Measurements from ENCODE around the gene TTC32. TPM values are rescaled to one million over a fixed set of nuclear protein-coding genes. Genes with fewer than 3 reads are reported as not detected.
"Not testable (repeated sequence)": the region's sequence is repeated elsewhere in the genome, so short reads cannot be mapped to it uniquely, and the experiment has no call there.

The TTC32 gene
- polyA plus RNA-seq, 1 experiment = 6.6 TPM

- no peaks in the 10 kb centered on the region for H3K9me3 ChIP-seq (ENCODE audit: control insufficient read depth, insufficient read depth, low read length)
- DNase-seq (ENCODE audit: low read depth, low spot score) = no peak
- TF ChIP-seq, protein P1, sequence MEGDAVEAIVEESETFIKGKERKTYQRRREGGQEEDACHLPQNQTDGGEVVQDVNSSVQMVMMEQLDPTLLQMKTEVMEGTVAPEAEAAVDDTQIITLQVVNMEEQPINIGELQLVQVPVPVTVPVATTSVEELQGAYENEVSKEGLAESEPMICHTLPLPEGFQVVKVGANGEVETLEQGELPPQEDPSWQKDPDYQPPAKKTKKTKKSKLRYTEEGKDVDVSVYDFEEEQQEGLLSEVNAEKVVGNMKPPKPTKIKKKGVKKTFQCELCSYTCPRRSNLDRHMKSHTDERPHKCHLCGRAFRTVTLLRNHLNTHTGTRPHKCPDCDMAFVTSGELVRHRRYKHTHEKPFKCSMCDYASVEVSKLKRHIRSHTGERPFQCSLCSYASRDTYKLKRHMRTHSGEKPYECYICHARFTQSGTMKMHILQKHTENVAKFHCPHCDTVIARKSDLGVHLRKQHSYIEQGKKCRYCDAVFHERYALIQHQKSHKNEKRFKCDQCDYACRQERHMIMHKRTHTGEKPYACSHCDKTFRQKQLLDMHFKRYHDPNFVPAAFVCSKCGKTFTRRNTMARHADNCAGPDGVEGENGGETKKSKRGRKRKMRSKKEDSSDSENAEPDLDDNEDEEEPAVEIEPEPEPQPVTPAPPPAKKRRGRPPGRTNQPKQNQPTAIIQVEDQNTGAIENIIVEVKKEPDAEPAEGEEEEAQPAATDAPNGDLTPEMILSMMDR (IDR thresholded peaks at IDR 0.05; ENCODE audit: low read depth, low read length) = no peak
- H3K27me3 ChIP-seq (ENCODE audit: control insufficient read depth, insufficient read depth, low read length) = no peaks in the 10 kb centered on the region
- POLR2A ChIA-PET = no interaction called here
- CTCF ChIA-PET = no interaction called here
- no peak overlapping the region for H3K27ac ChIP-seq (ENCODE audit: low read depth, low read length)
- no peak overlapping the region for H3K4me3 ChIP-seq (ENCODE audit: low read depth, low read length)
Measured at GRCh38 chr2:19894134-19894792, 7.5 kb downstream of the TTC32 start.

GRCh38 chr2:19893520-19894133 is 8.2 kb downstream of the TTC32 start:
- DNase-seq (ENCODE audit: low read depth, low spot score) = no peak
- no peak overlapping the region for H3K27ac ChIP-seq (ENCODE audit: low read depth, low read length)
- CTCF ChIA-PET = no interaction called here
- TF ChIP-seq, protein P1 (IDR thresholded peaks at IDR 0.05; ENCODE audit: low read depth, low read length) = no peak
- H3K4me3 ChIP-seq (ENCODE audit: low read depth, low read length) = no peak overlapping the region
- H3K27me3 ChIP-seq (ENCODE audit: control insufficient read depth, insufficient read depth, low read length) = no peaks in the 10 kb centered on the region
- POLR2A ChIA-PET = no interaction called here
- no peaks in the 10 kb centered on the region for H3K9me3 ChIP-seq (ENCODE audit: control insufficient read depth, insufficient read depth, low read length)

DNA sequence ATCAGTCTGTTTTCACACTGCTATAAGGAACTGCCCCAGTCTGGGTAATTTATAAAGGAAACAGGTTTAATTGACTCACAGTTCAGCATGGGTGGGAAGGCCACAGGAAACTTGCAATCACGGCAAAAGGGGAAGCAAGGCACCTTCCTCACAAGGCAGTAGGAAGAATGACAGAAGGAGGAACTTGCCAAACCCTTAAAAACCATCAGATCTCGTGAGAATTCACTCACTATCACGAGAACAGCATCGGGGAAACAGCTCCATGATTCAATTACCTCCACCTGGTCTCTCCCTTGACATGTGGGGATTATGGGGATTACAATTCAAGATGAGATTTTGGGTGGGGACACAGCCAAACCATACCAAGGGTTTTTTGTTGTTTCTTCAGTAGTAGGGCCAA is 9.8 kb downstream of the TTC32 start:
- H3K4me3 ChIP-seq (ENCODE audit: low read depth, low read length); CTCF ChIA-PET: not testable (repeated sequence)

GRCh38 chr2:19890104-19890503 is 11.7 kb downstream of the TTC32 start:
- no peak overlapping the region for H3K4me3 ChIP-seq (ENCODE audit: low read depth, low read length)
- CTCF ChIA-PET = no interaction called here
- peaks cover 3% of the 10 kb centered on the region; the same call in 1 of the 2 replicates for H3K9me3 ChIP-seq (ENCODE audit: control insufficient read depth, insufficient read depth, low read length)
- no peak overlapping the region for H3K27ac ChIP-seq (ENCODE audit: low read depth, low read length)
- POLR2A ChIA-PET = no interaction called here
- TF ChIP-seq, protein P1 (IDR thresholded peaks at IDR 0.05; ENCODE audit: low read depth, low read length) = no peak
- DNase-seq (ENCODE audit: low read depth, low spot score) = no peak
- H3K27me3 ChIP-seq (ENCODE audit: control insufficient read depth, insufficient read depth, low read length) = no peaks in the 10 kb centered on the region

More for the DNA sequence above, 9.8 kb downstream of the TTC32 start:
- POLR2A ChIA-PET; H3K27me3 ChIP-seq (ENCODE audit: control insufficient read depth, insufficient read depth, low read length); H3K27ac ChIP-seq (ENCODE audit: low read depth, low read length); H3K9me3 ChIP-seq (ENCODE audit: control insufficient read depth, insufficient read depth, low read length); DNase-seq (ENCODE audit: low read depth, low spot score): not testable (repeated sequence)

DNA sequence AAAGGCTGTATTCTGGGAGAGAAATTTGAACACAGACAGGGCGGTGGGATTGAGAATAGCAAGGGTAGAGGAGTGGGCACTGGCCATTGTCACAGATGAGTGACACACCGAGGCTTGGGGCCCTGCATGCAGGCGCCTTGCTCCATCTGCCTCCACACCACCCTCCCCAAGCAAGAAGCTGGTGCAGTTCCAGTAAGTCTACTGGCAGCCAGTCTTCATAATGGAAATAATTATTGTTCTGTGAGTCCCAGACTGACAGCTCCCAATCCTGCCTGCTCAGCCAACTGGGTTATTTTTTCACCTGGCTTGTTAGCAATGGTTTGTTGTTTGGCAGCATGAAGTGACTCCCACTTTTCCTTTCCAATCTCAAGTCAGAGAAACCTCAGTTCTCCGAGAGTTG is 13.0 kb downstream of the TTC32 start:
- no peak for DNase-seq (ENCODE audit: low read depth, low spot score)
- POLR2A ChIA-PET = no interaction called here
- Histone ChIP-seq H3K27ac (ENCODE audit: low read depth, low read length) (no peak overlapping the region), H3K9me3 (ENCODE audit: control insufficient read depth, insufficient read depth, low read length) (peaks cover 3% of the 10 kb centered on the region; the same call in 1 of the 2 replicates), H3K4me3 (ENCODE audit: low read depth, low read length) (no peak overlapping the region), H3K27me3 (ENCODE audit: control insufficient read depth, insufficient read depth, low read length) (peaks cover under 1% of the 10 kb centered on the region)
- TF ChIP-seq, protein P1 (IDR thresholded peaks at IDR 0.05; ENCODE audit: low read depth, low read length) = no peak
- CTCF ChIA-PET = no interaction called here

All from AG04450 (cell line).